GM20431 (cell line): ENCODE data around the gene NSUN7.

Experiments used
- in situ Hi-C: fragments of 300-500 bp; cut with MseI, MboI; formaldehyde crosslinking; loops from one replicate; pipeline ENCODE4 v1.15.0; 2020; ENCODE audit warnings: low sequenced_read_pairs; ENCODE audit not compliant: unreplicated experiment

NSUN7 gene

GRCh38 chr4:40842318-40842717 lies 92.6 kb downstream of the NSUN7 start:
- in situ Hi-C loops = loop anchor here (10.0 kb wide), 1 partner anchor 98 kb away; the partner anchor contains the start of gene NSUN7

DNA sequence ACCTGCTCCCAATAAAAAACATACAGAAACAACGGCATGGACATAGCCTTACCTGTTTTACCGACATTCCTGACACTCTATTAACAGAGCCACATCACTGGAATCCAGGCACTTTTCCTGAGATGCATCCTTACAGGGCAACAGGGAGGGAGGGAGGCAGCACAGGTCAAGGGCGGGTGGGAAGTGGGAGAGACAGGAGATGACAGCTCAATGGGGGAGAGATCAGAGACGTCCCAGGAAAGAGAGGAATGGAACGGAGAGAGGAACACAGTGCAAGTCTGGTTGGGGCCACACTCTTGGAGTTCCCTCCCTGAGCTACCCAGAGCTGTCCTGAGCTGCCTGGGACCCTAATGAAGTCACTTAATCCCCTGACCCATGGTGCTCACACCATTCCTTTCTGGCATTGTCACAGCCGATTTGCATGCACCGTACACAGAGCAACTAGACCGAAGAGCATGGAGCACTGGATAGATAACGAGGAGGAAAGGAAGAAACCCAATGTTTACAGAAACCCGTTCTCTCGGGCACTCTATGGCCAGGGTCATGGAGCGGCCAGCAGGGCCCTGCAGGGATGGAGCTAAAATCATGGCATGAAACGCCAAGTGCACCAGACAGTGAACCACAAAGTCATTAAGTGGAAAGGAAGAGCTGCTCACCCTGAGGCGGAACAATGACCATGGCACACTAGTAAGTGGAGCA lies 93.1 kb downstream of the NSUN7 start:
- in situ Hi-C loops = loop anchor here (10.0 kb wide), 1 partner anchor 98 kb away; the partner anchor contains the start of gene NSUN7

DNA sequence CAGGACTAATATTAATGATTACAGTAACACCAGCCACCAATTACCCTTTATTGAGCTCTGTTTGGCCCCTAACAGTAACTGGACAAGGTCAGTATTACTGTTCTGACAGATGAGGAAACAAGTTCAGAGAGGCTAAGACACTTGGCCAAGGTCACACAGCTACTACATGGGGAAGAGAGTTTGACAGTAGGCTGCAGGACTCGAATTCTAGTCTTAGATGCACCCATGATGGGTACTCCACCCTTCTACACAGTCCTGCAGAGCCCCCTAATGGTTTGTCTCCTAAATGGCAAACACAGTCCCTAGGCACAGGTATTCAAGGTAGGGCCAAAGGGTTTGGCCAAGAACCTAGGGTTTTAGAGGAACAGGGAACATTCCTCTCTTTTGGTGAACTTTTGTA lies 93.9 kb downstream of the NSUN7 start:
- in situ Hi-C loops = loop anchor here (10.0 kb wide), 1 partner anchor 99 kb away; the partner anchor contains the start of gene NSUN7

- in situ Hi-C loops = loop anchor here (10.0 kb wide), 1 partner anchor 99 kb away; the partner anchor contains the start of gene NSUN7
These were observed 94.5 kb downstream of the NSUN7 start for GRCh38 chr4:40844261-40844660.

- in situ Hi-C loops = loop anchor here (10.0 kb wide), 1 partner anchor 100 kb away; the partner anchor contains the start of gene NSUN7
These were observed 95.5 kb downstream of the NSUN7 start for GRCh38 chr4:40845154-40845835.

DNA sequence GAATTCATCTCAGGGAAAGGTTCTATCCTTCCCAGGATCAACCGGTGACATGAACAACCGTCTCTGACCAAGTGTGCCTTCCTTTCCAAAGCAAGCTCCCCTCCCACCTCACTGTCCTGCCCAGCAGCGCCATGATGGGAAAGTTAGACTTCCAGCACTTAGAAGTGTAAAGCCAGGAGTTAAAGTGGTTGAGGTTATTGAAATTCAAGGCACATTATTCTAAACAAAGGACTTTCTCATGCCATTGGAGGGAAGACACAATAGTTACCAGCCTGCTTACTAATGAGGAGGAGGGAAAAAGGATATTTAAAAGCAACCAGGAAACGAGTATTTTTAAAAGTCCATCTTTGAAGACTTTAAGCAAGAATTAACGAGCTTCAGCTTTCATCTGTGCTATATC lies 96.8 kb downstream of the NSUN7 start:
- in situ Hi-C loops = loop anchor here (10.0 kb wide), 1 partner anchor 102 kb away; the partner anchor contains the start of gene NSUN7

DNA sequence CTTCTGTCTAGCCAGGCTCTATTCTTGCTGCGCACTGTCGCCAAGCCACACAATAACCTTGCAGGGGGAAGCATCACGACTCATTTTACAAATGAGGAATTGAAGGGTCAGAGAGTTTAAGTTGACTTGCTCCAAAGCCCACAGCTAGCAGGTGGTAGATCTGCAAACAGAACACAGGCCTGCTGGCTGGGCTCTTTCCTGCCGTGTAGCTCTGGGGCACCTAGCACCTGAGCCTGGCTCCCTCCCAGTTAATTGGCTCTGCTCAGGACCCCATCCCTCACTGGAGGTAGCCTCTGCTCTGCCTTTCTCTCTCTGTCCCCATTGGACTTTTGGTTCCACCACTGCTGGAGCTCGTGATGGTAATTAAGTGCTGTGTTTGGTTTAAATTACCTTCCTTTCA lies 98.5 kb downstream of the NSUN7 start:
- in situ Hi-C loops = loop anchor here (10.0 kb wide), 1 partner anchor 103 kb away; the partner anchor contains the start of gene NSUN7

- in situ Hi-C loops = loop anchor here (10.0 kb wide), 1 partner anchor 104 kb away; the partner anchor contains the start of gene NSUN7
These were observed 99.2 kb downstream of the NSUN7 start for GRCh38 chr4:40848940-40849339.

- in situ Hi-C loops = no loop called here
These were observed 100.7 kb downstream of the NSUN7 start for GRCh38 chr4:40850496-40850895.

DNA sequence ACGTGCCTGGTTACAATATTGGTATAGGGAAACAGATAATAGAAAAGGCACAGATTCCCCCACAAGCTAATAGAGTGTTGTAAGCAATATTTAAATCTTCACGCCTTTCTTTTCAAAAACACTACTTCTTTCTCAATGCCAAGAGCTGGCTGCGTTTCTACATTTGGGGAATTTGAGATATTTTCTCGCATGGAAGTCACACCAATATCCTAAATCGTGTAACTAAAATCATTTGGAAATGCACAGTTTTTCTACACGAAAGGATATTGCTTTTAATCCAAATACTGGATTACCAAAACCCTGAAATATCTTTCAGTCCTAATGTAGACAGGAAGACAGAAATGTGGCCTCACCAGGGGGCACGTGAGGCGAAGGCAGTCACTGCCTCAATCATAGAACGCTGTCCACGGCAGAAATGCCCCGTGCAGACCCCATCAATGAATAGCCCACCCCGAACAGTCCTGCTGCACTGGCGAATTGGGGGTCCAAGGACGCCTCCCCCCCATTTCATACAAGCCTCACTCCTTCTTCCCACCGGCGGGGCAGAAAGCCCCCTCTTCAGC lies 106.6 kb downstream of the NSUN7 start:
- in situ Hi-C loops = no loop called here

DNA sequence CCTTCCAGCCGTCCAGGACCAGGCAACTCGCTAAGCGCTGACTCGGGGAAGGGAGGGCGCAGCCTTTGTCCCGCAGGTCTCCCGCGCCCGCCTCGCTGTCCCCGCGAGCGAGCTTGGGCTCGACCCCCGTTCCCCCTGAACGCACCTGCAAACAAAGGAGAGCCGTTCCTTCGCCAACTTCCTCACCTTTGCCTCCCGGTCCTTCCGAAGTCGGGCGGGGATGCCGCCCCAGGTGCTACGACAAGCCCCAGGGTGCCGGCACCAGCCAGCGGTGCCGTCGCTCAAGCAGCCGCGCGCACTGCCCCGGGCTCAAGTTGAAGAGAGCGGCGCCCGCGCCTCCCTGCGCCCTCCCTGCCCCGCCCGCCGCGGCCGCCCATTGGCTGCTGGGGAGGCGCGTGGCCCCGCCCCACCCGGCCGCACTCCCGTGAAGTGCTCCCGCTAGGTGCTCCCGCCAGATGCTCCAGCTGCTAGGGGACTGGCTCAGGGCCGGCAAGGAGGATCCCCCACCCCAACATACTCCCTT lies 107.1 kb downstream of the NSUN7 start:
- in situ Hi-C loops = no loop called here

- in situ Hi-C loops = no loop called here
These were observed 108.2 kb downstream of the NSUN7 start for GRCh38 chr4:40857956-40858355.

DNA sequence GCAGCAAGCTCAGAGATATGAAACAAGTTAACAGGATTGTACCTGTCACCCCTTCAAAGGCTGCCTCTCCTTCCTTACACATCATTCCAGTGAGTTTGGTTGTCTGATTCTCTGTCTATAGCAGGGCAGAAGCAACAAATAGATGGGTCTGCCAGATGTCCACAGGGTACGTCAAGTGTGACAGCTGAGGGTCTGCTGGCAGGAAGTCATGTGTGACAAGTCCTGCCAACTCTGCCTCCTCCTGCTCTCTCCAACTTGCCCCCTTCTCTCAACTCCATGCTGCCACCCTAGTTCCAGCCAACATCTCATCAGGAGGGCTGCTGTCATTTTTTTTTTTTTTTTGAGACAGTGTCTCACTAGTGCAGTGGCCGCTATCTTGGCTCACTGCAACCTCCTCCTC lies 109.2 kb downstream of the NSUN7 start:
- in situ Hi-C loops = no loop called here
